Omental fat pad (tissue), 4 donors: ENCODE measurements around the gene ANGPTL4. TPM values are rescaled to one million over a fixed set of nuclear protein-coding genes. Genes with fewer than 3 reads are reported as not detected.

ENCODE experiments used
- ATAC-seq: fragments of 150-250 bp; one replicate; pipeline ENCODE4 v1.9.1; 2016; ENCODE audit warnings: mild to moderate bottlenecking, moderate library complexity; ENCODE audit not compliant: low FRiP score
- DNase-seq: peaks from one replicate; pipeline ENCODE4 v3.0.0-alpha.2; 2019; ENCODE audit warnings: low spot score
- CTCF ChIP-seq, 3 donors: fragments of 450-650 bp; IDR thresholded peaks; one replicate each; pipeline ENCODE4 v1.5.1; 2016 to 2017; ENCODE audit warnings: antibody characterized with exemption in 3 of 3, mild to moderate bottlenecking in 3 of 3, moderate library complexity in 2 of 3
- total RNA-seq, 4 donors: library from RNA; depleted of rRNA; stranded (reverse); fragments of >200 nt; gene quantifications; one replicate each; pipeline ENCODE4 v1.1.0, GENCODE V29; 2016

The ANGPTL4 gene
- total RNA-seq, 4 donors from 2014 or later, result 62.6 to 405 (median 250) TPM

- no peak for TF ChIP-seq CTCF (IDR thresholded peaks at IDR 0.05)
- DNase-seq, result no peak
- no peak for ATAC-seq
These were observed 28.1 kb downstream of the ANGPTL4 start for GRCh38 chr19:8392017-8392591.

DNA sequence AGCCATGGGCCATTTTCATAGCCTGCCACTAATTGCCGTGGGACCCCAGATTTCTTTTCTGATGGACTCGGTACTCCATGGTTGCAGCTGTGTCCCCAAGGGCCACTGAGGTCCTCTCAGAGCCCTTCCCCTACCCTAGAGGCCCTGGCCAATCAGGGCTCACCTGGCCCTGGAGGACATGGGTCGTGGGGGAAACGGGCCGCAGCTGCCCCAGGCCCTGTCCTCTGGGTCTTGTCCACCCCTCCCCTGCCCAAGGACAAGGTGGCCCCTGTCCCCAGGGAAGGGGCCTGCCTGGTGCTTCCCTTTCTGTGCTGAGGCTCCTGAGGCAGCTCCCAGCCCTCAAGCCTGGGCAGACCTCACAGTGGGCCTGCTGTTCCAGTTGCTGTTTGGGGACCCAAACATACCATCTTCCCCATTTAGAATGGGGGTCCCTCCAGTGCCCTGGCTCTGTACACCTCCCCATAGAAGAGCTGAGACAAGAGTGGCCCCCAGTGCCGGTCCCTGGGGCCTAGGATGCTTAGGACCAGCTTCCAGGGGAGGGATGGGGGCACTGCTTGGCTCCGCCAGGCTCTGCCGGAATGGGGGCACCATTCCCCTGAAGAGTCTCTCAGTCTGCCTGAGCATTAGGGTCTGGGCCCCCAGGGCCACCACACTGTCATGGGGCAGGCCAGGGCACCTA is 29.4 kb downstream of the ANGPTL4 start:
- no peak for ATAC-seq
- DNase-seq, result no peak
- no peak for TF ChIP-seq CTCF (IDR thresholded peaks at IDR 0.05)

GRCh38 chr19:8393871-8394250 is 29.9 kb downstream of the ANGPTL4 start:
- DNase-seq (no peak), ATAC-seq (no peak)
- TF ChIP-seq CTCF (IDR thresholded peaks at IDR 0.05), result no peak

- DNase-seq, result no peak
- ATAC-seq, result no peak
These were observed 31.7 kb downstream of the ANGPTL4 start for GRCh38 chr19:8395621-8396082.

GRCh38 chr19:8396185-8396562 is 32.2 kb downstream of the ANGPTL4 start:
- TF ChIP-seq CTCF (IDR thresholded peaks at IDR 0.05), result no peak
- DNase-seq (no peak), ATAC-seq (no peak)

More at GRCh38 chr19:8395621-8396082, 31.7 kb downstream of the ANGPTL4 start:
- TF ChIP-seq CTCF (IDR thresholded peaks at IDR 0.05), result no peak

DNA sequence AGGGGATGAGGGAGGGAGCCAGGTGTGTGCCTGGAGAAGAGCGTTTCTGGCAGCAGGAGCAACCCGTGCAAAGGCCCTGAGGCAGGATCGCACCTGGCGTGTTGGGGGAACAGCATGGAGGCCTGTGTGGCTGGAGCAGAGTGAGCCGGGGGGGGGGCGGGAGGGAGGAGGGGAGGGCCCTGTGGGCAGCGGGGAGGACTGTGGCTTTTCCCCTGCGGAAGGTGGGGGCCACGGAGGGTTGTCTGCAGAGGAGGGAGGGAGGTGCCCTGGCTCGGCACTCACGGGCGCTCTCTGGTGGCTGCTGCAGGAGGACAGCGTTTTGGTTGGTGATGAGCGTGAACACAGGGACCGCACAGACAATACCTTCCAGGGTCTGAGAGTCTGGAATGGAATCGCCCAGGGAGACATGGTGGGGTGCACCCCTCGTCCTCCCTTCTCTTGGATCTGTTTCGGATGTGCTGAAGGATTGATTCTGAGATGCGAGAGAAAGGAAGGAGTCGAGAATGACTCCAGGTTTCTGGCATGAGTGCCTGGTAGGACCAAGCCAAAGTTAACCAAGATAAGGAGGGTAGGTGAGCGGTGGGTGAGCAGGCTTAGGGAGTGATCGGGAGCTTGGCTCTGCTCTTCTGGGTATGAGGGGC is 32.7 kb downstream of the ANGPTL4 start:
- peak; percentile 33 for ATAC-seq
- no peak for DNase-seq
- TF ChIP-seq CTCF (IDR thresholded peaks at IDR 0.05), result peak in 2 of 3 donors; percentile 4 to 48
